Body of pancreas (tissue), 4 donors: Measurements from ENCODE around the gene FBXO7.

Source experiments
- POLR2A ChIP-seq, 3 donors: fragments of 450-650 bp; IDR thresholded peaks; one replicate each; pipeline ENCODE4 v1.6.1; 2016; ENCODE audit warnings: antibody characterized with exemption in 3 of 3, mild to moderate bottlenecking in 2 of 3
- TF ChIP-seq, protein P1 (sequence below), 7 experiments: fragments of 450-650 bp in 4 of 7; fragments of 200-600 bp in 3 of 7; sonication (generic) in 3 of 7; IDR thresholded peaks; one replicate each; pipeline ENCODE4 v1.5.1; 2016 to 2019; ENCODE audit warnings: antibody characterized with exemption in 7 of 7

GRCh38 chr22:32512267-32512982 lies 37.8 kb downstream of the FBXO7 start:
- no peak for TF ChIP-seq POLR2A (IDR thresholded peaks at IDR 0.05)
- TF ChIP-seq, protein P1, sequence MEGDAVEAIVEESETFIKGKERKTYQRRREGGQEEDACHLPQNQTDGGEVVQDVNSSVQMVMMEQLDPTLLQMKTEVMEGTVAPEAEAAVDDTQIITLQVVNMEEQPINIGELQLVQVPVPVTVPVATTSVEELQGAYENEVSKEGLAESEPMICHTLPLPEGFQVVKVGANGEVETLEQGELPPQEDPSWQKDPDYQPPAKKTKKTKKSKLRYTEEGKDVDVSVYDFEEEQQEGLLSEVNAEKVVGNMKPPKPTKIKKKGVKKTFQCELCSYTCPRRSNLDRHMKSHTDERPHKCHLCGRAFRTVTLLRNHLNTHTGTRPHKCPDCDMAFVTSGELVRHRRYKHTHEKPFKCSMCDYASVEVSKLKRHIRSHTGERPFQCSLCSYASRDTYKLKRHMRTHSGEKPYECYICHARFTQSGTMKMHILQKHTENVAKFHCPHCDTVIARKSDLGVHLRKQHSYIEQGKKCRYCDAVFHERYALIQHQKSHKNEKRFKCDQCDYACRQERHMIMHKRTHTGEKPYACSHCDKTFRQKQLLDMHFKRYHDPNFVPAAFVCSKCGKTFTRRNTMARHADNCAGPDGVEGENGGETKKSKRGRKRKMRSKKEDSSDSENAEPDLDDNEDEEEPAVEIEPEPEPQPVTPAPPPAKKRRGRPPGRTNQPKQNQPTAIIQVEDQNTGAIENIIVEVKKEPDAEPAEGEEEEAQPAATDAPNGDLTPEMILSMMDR (IDR thresholded peaks at IDR 0.05), result no peak
